ENCODE results near the gene ZNF417. TPM values are rescaled to one million over a fixed set of nuclear protein-coding genes. Genes with fewer than 3 reads are reported as not detected.

Gene ZNF417
- total RNA-seq, 4 donors from 2014 or later = 9.1 to 12.9 (median 10.3) TPM

DNA sequence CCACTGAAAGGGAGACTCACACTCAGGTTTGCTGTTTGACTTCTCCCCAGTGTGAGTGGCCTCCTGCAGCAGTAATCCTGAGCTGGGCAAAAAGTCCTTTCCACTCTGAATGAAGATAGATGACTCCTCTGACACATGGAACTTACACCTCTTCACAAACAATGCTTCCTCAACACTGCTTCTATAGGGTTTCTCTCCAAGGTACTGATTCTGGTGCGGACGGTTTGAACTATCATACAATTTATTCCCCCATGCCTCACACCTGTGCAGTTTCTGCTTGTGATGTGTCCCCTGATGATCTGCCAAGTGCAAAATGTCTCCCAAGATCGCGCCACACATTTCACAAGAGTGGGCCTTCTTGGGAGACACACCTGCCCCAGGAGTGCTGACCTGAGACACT is 11.2 kb upstream of the ZNF417 start:
- intact Hi-C loops (cut with DNase I) = no loop called here
- Histone ChIP-seq H3K36me3 (peaks cover 32 to 65% (median 50%) of the 10 kb centered on the region in 4 donors), H3K9me3 (peaks cover 4 to 81% (median 57%) of the 10 kb centered on the region in 4 donors)

DNA sequence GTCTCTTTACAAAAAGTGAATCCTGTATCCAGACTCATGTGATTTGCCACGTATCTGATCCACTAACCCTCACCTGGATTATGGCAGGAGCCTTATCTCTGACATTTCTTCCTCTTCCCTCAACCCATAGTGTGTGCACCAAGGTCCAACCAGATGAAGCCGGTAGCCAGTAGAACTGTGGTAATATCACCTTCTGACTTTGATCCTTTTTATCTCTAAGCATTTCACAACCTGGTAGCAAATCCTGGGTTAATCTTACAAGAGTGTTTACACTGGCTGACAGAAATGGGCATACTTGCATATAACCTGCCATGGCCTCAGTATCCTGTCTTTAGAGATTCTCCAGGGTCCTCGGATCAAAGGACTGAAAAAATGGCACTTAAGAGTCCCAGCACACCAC is 1.9 kb downstream of the ZNF417 start:
- intact Hi-C loops (cut with DNase I) = no loop called here
- WGBS = 96% methylated on average over 3 of the region's 3 CpGs
- Histone ChIP-seq H3K9me3 (peaks cover 0 to 21% (median 17%) of the 10 kb centered on the region in 4 donors), H3K4me3 (no peak overlapping the region), H3K27ac (replicated peaks in 1 of 4) (no peak overlapping the region), H3K27me3 (no peaks in the 10 kb centered on the region), H3K4me1 (peaks cover 13 to 21% (median 19%) of the 10 kb centered on the region in 4 donors), H3K36me3 (peaks cover 19 to 38% (median 37%) of the 10 kb centered on the region in 4 donors)
- DNase-seq (ENCODE audit: extremely low spot score) = no peak
- no peak for TF ChIP-seq POLR2A (IDR thresholded peaks at IDR 0.05; ENCODE audit: low read depth)
- TF ChIP-seq EP300 (IDR thresholded peaks at IDR 0.05) = no peak
- TF ChIP-seq POLR2AphosphoS5 (IDR thresholded peaks at IDR 0.05) = no peak
- TF ChIP-seq, protein P1, sequence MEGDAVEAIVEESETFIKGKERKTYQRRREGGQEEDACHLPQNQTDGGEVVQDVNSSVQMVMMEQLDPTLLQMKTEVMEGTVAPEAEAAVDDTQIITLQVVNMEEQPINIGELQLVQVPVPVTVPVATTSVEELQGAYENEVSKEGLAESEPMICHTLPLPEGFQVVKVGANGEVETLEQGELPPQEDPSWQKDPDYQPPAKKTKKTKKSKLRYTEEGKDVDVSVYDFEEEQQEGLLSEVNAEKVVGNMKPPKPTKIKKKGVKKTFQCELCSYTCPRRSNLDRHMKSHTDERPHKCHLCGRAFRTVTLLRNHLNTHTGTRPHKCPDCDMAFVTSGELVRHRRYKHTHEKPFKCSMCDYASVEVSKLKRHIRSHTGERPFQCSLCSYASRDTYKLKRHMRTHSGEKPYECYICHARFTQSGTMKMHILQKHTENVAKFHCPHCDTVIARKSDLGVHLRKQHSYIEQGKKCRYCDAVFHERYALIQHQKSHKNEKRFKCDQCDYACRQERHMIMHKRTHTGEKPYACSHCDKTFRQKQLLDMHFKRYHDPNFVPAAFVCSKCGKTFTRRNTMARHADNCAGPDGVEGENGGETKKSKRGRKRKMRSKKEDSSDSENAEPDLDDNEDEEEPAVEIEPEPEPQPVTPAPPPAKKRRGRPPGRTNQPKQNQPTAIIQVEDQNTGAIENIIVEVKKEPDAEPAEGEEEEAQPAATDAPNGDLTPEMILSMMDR (IDR thresholded peaks at IDR 0.05) = no peak

More for the DNA sequence above, 11.2 kb upstream of the ZNF417 start:
- H3K27ac ChIP-seq (replicated peaks in 1 of 4) = no peak overlapping the region
- 100% methylated on average over 4 of the region's 4 CpGs for WGBS
- TF ChIP-seq, protein P1 (IDR thresholded peaks at IDR 0.05) = no peak
- TF ChIP-seq EP300 (IDR thresholded peaks at IDR 0.05) = no peak
- TF ChIP-seq POLR2AphosphoS5 (IDR thresholded peaks at IDR 0.05) = no peak
- TF ChIP-seq POLR2A (IDR thresholded peaks at IDR 0.05; ENCODE audit: low read depth) = no peak
- DNase-seq (ENCODE audit: extremely low spot score) = no peak
- no peaks in the 10 kb centered on the region for H3K27me3 ChIP-seq
- H3K4me3 ChIP-seq = no peak overlapping the region
- no peaks in the 10 kb centered on the region for H3K4me1 ChIP-seq

DNA sequence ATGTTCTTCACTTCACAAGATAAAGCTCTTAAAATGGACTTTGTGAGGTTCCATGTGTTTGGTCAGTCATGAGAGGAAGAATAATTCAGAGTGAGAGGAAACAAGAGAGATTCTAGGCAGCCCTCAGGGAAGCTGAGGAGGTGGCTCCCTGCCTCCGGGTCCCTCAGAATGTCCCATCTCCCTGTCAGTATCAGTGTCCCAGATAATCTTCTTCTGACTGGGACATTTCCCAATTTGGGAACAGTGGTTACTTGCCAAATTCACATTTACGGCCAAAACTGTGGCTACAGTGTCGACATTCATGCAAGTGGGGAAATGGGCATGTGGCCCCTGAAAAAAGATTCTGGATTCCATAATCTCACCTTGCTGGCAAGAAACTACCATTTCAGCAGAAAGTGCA is 9.0 kb downstream of the ZNF417 start:
- intact Hi-C loops (cut with DNase I) = no loop called here
- WGBS = 92% methylated on average over 3 of the region's 3 CpGs
- Histone ChIP-seq H3K27me3 (no peaks in the 10 kb centered on the region), H3K36me3 (peaks cover 34 to 61% (median 51%) of the 10 kb centered on the region in 4 donors), H3K4me1 (peaks cover 0 to 7% (median 0%) of the 10 kb centered on the region in 4 donors), H3K9me3 (peaks cover 0 to 47% (median 32%) of the 10 kb centered on the region in 4 donors), H3K4me3 (no peak overlapping the region), H3K27ac (replicated peaks in 1 of 4) (no peak overlapping the region)
- no peak for DNase-seq (ENCODE audit: extremely low spot score)
- no peak for TF ChIP-seq POLR2AphosphoS5 (IDR thresholded peaks at IDR 0.05)
- TF ChIP-seq, protein P1 (IDR thresholded peaks at IDR 0.05) = no peak
- no peak for TF ChIP-seq EP300 (IDR thresholded peaks at IDR 0.05)
- TF ChIP-seq POLR2A (IDR thresholded peaks at IDR 0.05; ENCODE audit: low read depth) = no peak

DNA sequence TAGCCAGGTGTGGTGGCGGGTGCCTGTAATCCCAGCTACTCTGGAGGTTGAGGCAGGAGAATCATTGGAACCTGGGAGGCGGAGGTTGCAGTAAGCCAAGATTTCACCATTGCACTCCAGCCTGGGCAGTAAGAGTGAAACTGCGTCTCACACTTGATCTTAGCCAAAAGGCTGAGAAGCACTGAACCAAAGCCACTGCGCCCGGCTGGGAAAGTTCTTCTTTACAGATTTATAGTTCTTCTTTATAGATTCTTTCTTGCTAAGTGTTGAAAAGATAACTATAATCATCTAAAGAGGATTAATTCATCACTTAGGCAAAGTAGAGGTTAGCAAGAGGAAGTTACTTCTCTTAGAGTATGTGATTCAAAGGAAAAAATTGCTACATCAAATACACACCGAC is 11.1 kb downstream of the ZNF417 start:
- peaks cover 0 to 7% (median 0%) of the 10 kb centered on the region in 4 donors for H3K4me1 ChIP-seq
- H3K27ac ChIP-seq (replicated peaks in 1 of 4) = no peak overlapping the region
- WGBS = 91% methylated on average over 6 of the region's 6 CpGs
- no peak overlapping the region for H3K4me3 ChIP-seq
- TF ChIP-seq EP300 (IDR thresholded peaks at IDR 0.05) (no peak), POLR2A (IDR thresholded peaks at IDR 0.05; ENCODE audit: low read depth) (no peak), POLR2AphosphoS5 (IDR thresholded peaks at IDR 0.05) (no peak)
- TF ChIP-seq, protein P1 (IDR thresholded peaks at IDR 0.05) = no peak
- DNase-seq (ENCODE audit: extremely low spot score) = no peak
- intact Hi-C loops (cut with DNase I) = no loop called here
- no peaks in the 10 kb centered on the region for H3K27me3 ChIP-seq
- H3K9me3 ChIP-seq = peaks cover 0 to 34% (median 20%) of the 10 kb centered on the region in 4 donors
- H3K36me3 ChIP-seq = peaks cover 18 to 39% (median 30%) of the 10 kb centered on the region in 4 donors
